ENCODE results near the gene EHHADH. TPM values are rescaled to one million over a fixed set of nuclear protein-coding genes. Genes with fewer than 3 reads are reported as not detected.

EHHADH gene
- total RNA-seq, 4 donors from 2014 or later, result 7.4 to 23.7 (median 15.6) TPM

DNA sequence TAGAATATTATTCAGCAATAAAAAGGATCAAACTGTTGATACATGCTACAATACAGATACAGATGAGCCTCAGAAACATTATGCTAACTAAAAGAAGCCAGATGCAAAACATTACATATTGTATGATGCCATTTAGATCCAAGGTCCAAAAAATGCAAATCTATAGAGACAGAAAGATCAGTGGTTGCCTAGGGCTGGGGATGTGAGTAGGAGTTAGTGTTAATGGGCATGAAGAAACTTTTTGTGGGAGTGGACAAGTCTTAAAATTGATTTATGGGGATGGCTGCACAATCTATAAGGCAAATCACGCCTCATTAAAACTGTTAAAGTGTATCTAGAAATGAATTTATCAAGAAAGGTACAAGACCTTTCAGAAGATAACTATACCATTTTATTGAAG is 45.0 kb downstream of the EHHADH start:
- TF ChIP-seq, protein P1, sequence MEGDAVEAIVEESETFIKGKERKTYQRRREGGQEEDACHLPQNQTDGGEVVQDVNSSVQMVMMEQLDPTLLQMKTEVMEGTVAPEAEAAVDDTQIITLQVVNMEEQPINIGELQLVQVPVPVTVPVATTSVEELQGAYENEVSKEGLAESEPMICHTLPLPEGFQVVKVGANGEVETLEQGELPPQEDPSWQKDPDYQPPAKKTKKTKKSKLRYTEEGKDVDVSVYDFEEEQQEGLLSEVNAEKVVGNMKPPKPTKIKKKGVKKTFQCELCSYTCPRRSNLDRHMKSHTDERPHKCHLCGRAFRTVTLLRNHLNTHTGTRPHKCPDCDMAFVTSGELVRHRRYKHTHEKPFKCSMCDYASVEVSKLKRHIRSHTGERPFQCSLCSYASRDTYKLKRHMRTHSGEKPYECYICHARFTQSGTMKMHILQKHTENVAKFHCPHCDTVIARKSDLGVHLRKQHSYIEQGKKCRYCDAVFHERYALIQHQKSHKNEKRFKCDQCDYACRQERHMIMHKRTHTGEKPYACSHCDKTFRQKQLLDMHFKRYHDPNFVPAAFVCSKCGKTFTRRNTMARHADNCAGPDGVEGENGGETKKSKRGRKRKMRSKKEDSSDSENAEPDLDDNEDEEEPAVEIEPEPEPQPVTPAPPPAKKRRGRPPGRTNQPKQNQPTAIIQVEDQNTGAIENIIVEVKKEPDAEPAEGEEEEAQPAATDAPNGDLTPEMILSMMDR (IDR thresholded peaks at IDR 0.05), result no peak
- no peak for TF ChIP-seq POLR2A (IDR thresholded peaks at IDR 0.05)
- DNase-seq, result no peak
- Histone ChIP-seq H3K4me3 (replicated peaks in 1 of 3) (no peak overlapping the region), H3K36me3 (no peaks in the 10 kb centered on the region), H3K27me3 (no peaks in the 10 kb centered on the region), H3K9me3 (no peaks in the 10 kb centered on the region), H3K4me1 (no peaks in the 10 kb centered on the region), H3K27ac (no peak overlapping the region)
- intact Hi-C loops (cut with DNase I), result no loop called here
- WGBS, 2 donors, result 93 to 100% methylated on average over 1 of the region's 1 CpG

DNA sequence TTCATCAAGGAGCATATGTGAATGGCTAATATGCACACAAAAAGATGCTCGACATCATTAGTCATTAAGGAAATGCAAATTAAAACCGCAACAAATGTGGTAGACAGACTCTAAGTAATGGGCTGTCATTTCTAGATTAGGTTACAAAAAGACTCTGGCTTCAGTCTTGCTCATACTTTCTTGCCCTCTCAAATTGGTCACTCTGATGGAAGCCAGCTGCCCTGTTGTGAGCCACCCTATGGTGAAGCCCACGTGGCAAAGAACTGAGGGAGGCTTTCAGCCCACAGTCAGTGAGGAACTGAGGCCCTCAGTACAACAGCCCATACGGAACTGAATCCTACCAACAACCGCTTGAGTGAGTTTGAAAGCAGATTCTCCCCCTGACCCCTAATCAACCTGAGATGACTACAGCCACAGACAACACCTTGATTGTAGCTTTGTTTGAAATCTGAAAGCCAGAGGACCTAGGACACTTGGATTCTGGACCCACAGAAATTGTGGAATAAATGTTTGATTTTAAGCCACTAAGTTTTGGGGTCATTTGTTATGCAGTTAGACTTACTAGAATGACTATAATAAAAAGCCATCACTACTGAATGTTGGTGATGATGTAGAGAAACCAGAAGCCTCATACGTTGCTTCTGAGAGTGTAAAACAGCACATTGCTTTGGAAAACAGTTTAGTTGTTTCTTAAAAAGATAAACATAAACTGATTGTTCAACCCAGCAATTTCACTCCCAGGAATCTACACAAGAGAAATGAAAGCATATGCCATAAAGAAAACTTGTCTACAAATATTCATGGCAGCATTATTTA is 45.7 kb downstream of the EHHADH start:
- TF ChIP-seq POLR2A (IDR thresholded peaks at IDR 0.05), result no peak
- TF ChIP-seq, protein P1 (IDR thresholded peaks at IDR 0.05), result no peak
- Histone ChIP-seq H3K4me3 (replicated peaks in 1 of 3) (no peak overlapping the region), H3K27ac (no peak overlapping the region), H3K4me1 (no peaks in the 10 kb centered on the region), H3K9me3 (no peaks in the 10 kb centered on the region), H3K27me3 (no peaks in the 10 kb centered on the region), H3K36me3 (no peaks in the 10 kb centered on the region)
- WGBS, 2 donors, result 81 to 86% methylated on average over 6 of the region's 6 CpGs
- intact Hi-C loops (cut with DNase I), result no loop called here
- DNase-seq, result no peak

DNA sequence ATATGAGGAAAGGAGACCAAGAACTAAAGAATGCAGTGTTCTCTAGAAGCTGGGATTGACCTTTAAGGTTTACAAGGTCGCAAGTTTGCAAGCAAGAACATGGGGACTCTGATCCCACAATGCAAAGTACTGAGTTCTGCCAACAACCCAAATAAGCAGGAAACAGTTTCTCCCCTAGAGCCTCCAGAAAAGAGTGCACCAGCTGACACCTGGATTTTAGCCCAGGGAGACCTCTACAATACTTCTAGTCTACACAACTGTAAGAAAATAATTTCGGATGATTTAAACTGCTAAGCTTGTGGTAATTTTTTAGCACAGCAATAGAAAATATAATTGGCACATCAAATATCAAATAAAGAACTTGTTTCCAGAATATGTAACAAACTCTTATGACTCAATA is 46.4 kb downstream of the EHHADH start:
- no peaks in the 10 kb centered on the region for H3K9me3 ChIP-seq
- WGBS, 2 donors, result 91 to 94% methylated on average over 2 of the region's 2 CpGs
- no peak for DNase-seq
- no peaks in the 10 kb centered on the region for H3K36me3 ChIP-seq
- H3K4me1 ChIP-seq, result no peaks in the 10 kb centered on the region
- intact Hi-C loops (cut with DNase I), result no loop called here
- no peak overlapping the region for H3K4me3 ChIP-seq (replicated peaks in 1 of 3)
- no peaks in the 10 kb centered on the region for H3K27me3 ChIP-seq
- no peak overlapping the region for H3K27ac ChIP-seq
- TF ChIP-seq POLR2A (IDR thresholded peaks at IDR 0.05), result no peak
- TF ChIP-seq, protein P1 (IDR thresholded peaks at IDR 0.05), result no peak

DNA sequence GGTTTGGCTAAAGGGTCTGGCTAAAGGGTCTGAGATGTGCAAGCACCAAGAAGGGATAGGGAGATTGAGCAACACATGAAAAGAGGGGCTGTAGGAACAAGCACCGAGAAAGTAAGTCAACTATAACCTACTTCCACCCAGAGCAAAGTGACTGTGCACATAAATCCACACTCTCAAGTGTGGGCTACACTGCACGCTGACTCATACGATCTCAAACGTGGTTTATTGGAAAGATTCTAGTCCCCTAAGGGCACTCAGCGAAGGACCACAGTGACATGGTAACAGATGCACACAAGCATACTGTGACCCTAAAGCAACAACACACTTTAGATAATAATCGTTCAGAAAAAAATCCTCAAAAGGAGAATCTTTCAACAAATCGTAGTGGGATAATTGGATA is 48.0 kb downstream of the EHHADH start:
- intact Hi-C loops (cut with DNase I), result no loop called here
- DNase-seq, result no peak
- H3K4me1 ChIP-seq, result no peaks in the 10 kb centered on the region
- no peaks in the 10 kb centered on the region for H3K9me3 ChIP-seq
- 86 to 88% methylated on average over 7 of the region's 7 CpGs for whole genome bisulfite sequencing, 2 donors
- H3K4me3 ChIP-seq (replicated peaks in 1 of 3), result no peak overlapping the region
- no peaks in the 10 kb centered on the region for H3K27me3 ChIP-seq
- peaks cover 0 to 3% of the 10 kb centered on the region in 2 donors for H3K36me3 ChIP-seq
- TF ChIP-seq, protein P1 (IDR thresholded peaks at IDR 0.05), result no peak
- no peak for TF ChIP-seq POLR2A (IDR thresholded peaks at IDR 0.05)
- no peak overlapping the region for H3K27ac ChIP-seq

DNA sequence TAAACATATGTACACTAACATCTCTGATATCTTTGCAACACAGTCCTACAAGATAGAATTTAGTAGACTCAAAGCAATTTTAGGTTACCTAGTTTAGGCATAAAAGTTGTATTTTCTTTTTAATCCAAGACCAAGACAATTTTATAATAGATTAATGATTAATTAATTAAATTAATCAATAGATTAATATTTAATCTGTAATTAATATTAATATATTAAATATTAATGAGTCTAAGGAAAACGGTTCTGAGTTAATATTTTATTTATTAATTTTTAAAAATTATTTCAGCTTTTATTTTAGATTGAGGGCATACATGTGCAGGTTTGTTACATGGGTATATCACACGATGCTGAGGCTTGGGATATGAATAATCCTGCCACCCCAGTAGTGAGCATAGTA is 49.0 kb downstream of the EHHADH start:
- 91% methylated on average over 2 of the region's 2 CpGs for WGBS, 2 donors
- no peak for DNase-seq
- H3K4me1 ChIP-seq, result no peaks in the 10 kb centered on the region
- no peaks in the 10 kb centered on the region for H3K9me3 ChIP-seq
- H3K4me3 ChIP-seq (replicated peaks in 1 of 3), result no peak overlapping the region
- intact Hi-C loops (cut with DNase I), result no loop called here
- H3K36me3 ChIP-seq, result peaks cover 0 to 3% of the 10 kb centered on the region in 2 donors
- H3K27me3 ChIP-seq, result no peaks in the 10 kb centered on the region
- TF ChIP-seq POLR2A (IDR thresholded peaks at IDR 0.05), result no peak
- TF ChIP-seq, protein P1 (IDR thresholded peaks at IDR 0.05), result no peak
- H3K27ac ChIP-seq, result no peak overlapping the region

All from thyroid gland (tissue), 4 donors.